ENCODE results near the gene RAB7A. TPM values are rescaled to one million over a fixed set of nuclear protein-coding genes. Genes with fewer than 3 reads are reported as not detected.

RAB7A gene
- total and polyA plus RNA-seq, 2 of the 4 experiments (the other 2 are of a cell fraction), result 57.0 to 240 TPM

- Histone ChIP-seq H3K9ac (ENCODE audit: low read depth, low read length) (no peak overlapping the region), H3K4me1 (ENCODE audit: control insufficient read depth, insufficient read depth, low read length) (no peaks in the 10 kb centered on the region), H4K8ac (ENCODE audit: low read depth in 2 of 2, low read length in 2 of 2) (no peak overlapping the region), H3K27me3 (ENCODE audit: control insufficient read depth, insufficient read depth, low read length) (peaks cover 16% of the 10 kb centered on the region), H2AFZ (replicated peaks; ENCODE audit: low read length, poor library complexity) (no peak overlapping the region), H3K4ac (ENCODE audit: low read depth, low read length) (no peak overlapping the region), H2AK9ac (replicated peaks; ENCODE audit: low read depth, low read length, poor library complexity) (no peak overlapping the region), H2AK5ac (ENCODE audit: low read depth, low read length) (no peak overlapping the region), H3K18ac (ENCODE audit: low read depth, low read length) (no peak overlapping the region), H4K5ac (ENCODE audit: low read depth, low read length) (no peak overlapping the region), H3K79me1 (ENCODE audit: low read depth in 1 of 2, low read length in 2 of 2) (no peaks in the 10 kb centered on the region), H3K23ac (ENCODE audit: low read depth, low read length) (no peak overlapping the region), H3K14ac (replicated peaks; ENCODE audit: low read depth, low read length) (no peak overlapping the region), H3K4me2 (ENCODE audit: low read depth, low read length) (no peak overlapping the region), H4K91ac (ENCODE audit: insufficient read depth, low read depth, low read length) (no peak overlapping the region), H2BK15ac (ENCODE audit: low read depth, low read length) (no peak overlapping the region), H2BK5ac (ENCODE audit: low read depth, low read length, poor library complexity, severe bottlenecking) (no peak overlapping the region), H3K9me1 (ENCODE audit: insufficient read depth, low read length) (no peaks in the 10 kb centered on the region), H3K9me3 (ENCODE audit: control insufficient read depth, insufficient read depth, low read length) (no peaks in the 10 kb centered on the region), H2BK20ac (ENCODE audit: low read depth, low read length) (no peak overlapping the region), H3K56ac (ENCODE audit: extremely low read depth, insufficient read depth, low read length) (no peak overlapping the region), H3K27ac (ENCODE audit: insufficient read depth, low read length) (no peak overlapping the region), H4K20me1 (ENCODE audit: insufficient read depth, low read length) (no peaks in the 10 kb centered on the region), H3K4me3 (ENCODE audit: insufficient read depth, low read depth, low read length) (no peak overlapping the region), H2BK120ac (ENCODE audit: low read depth, low read length) (no peak overlapping the region), H3K36me3 (ENCODE audit: control insufficient read depth, insufficient read depth, low read length) (no peaks in the 10 kb centered on the region)
- no peak for TF ChIP-seq RFX5 (IDR thresholded peaks at IDR 0.05; ENCODE audit: low read depth, low read length)
- no peak for TF ChIP-seq CTCF (conservative IDR thresholded peaks at IDR 0.05; ENCODE audit: low read depth, low read length)
- no peak for TF ChIP-seq FOS (IDR thresholded peaks at IDR 0.05; ENCODE audit: low read depth, low read length)
- TF ChIP-seq RCOR1 (IDR thresholded peaks at IDR 0.05; ENCODE audit: insufficient replicate concordance, low read length), result no peak
- TF ChIP-seq POLR2A (IDR thresholded peaks at IDR 0.05; ENCODE audit: low read depth, low read length), result no peak
- TF ChIP-seq MAZ (IDR thresholded peaks at IDR 0.05; ENCODE audit: borderline replicate concordance, low read depth, low read length), result no peak
- no peak for TF ChIP-seq RAD21 (IDR thresholded peaks at IDR 0.05; ENCODE audit: low read length)
- no peak for TF ChIP-seq BHLHE40 (IDR thresholded peaks at IDR 0.05; ENCODE audit: low read depth, low read length)
- no peak for TF ChIP-seq CEBPB (IDR thresholded peaks at IDR 0.05; ENCODE audit: low read depth, low read length)
- no peak for TF ChIP-seq CHD1 (IDR thresholded peaks at IDR 0.05; ENCODE audit: low read depth, low read length)
- no peak for TF ChIP-seq MXI1 (IDR thresholded peaks at IDR 0.05; ENCODE audit: borderline replicate concordance, low read depth, low read length)
- TF ChIP-seq MAFK (IDR thresholded peaks at IDR 0.05; ENCODE audit: low read depth, low read length), result no peak
- TF ChIP-seq SMC3 (IDR thresholded peaks at IDR 0.05; ENCODE audit: low read depth, low read length), result no peak
- ChIA-PET POLR2A (ENCODE audit: unreplicated experiment) (no interaction called here), CTCF (no interaction called here)
- dilution Hi-C loops (cut with HindIII; ENCODE audit: low sequenced_read_pairs, unreplicated experiment), result no loop called here
- intact Hi-C loops (cut with micrococcal nuclease), result no loop called here
- no CpG with 5 or more reads among the region's 10 CpGs for WGBS, 2 experiments (ENCODE audit: extremely low coverage in 2 of 2, insufficient read length in 1 of 2)
- ATAC-seq (ENCODE audit: low read depth) (no peak), DNase-seq (no peak)
- in situ Hi-C loops (cut with MboI; ENCODE audit: low sequenced_read_pairs), result no loop called here
- BruUV-seq (replicated peaks), result no TSS peak
Observed at GRCh38 chr3:128709506-128710210, 16.3 kb upstream of the RAB7A start.
